Hematopoietic multipotent progenitor cell treated with erythropoietin and hydrocortisone succinate and interleukin-3 and kit ligand, for 4 days (in vitro differentiated cells): Measurements from ENCODE around the gene NAT8L.
"Not testable (repeated sequence)": the region's sequence is repeated elsewhere in the genome, so short reads cannot be mapped to it uniquely, and the experiment has no call there.

Experiments used
- DNase-seq: peaks from one replicate; pipeline ENCODE4 v3.0.0-alpha.2; 2015

Gene NAT8L

GRCh38 chr4:2059046-2059725 is at the start of gene NAT8L:
NAT8L (plus strand) TSS chr4:2059327; CDS start chr4:2059512, 185 bp downstream.
- DNase-seq: peak; percentile 72

GRCh38 chr4:2009651-2010233 is 49.4 kb upstream of the NAT8L start:
- peak; percentile 82 for DNase-seq

- DNase-seq: peak; percentile 41
Observed at GRCh38 chr4:2011583-2011982, 47.5 kb upstream of the NAT8L start.

- DNase-seq: no peak
Observed at GRCh38 chr4:2015008-2015407, 44.1 kb upstream of the NAT8L start.

- not testable (repeated sequence) for DNase-seq
Observed at GRCh38 chr4:2021358-2022018, 37.6 kb upstream of the NAT8L start.

- no peak for DNase-seq
Observed at GRCh38 chr4:2024683-2025082, 34.4 kb upstream of the NAT8L start.

- DNase-seq: no peak
Observed at GRCh38 chr4:2025817-2026216, 33.3 kb upstream of the NAT8L start.

GRCh38 chr4:2027120-2027519 is 32.0 kb upstream of the NAT8L start:
- not testable (repeated sequence) for DNase-seq

- DNase-seq: not testable (repeated sequence)
Observed at GRCh38 chr4:2031161-2031560, 28.0 kb upstream of the NAT8L start.

GRCh38 chr4:2036327-2036726 is 22.8 kb upstream of the NAT8L start:
- DNase-seq: no peak

- DNase-seq: peak; percentile 62
Observed at GRCh38 chr4:2036866-2037265, 22.3 kb upstream of the NAT8L start.

GRCh38 chr4:2040391-2041238 is 18.5 kb upstream of the NAT8L start:
- DNase-seq: no peak

GRCh38 chr4:2041239-2042130 is 17.6 kb upstream of the NAT8L start:
- DNase-seq: peak; percentile 93

- peak; percentile 40 for DNase-seq
Observed at GRCh38 chr4:2042204-2042946, 16.8 kb upstream of the NAT8L start.

- DNase-seq: no peak
Observed at GRCh38 chr4:2042947-2043395, 16.2 kb upstream of the NAT8L start.

- no peak for DNase-seq
Observed at GRCh38 chr4:2043396-2044118, 15.6 kb upstream of the NAT8L start.

- no peak for DNase-seq
Observed at GRCh38 chr4:2044119-2044485, 15.0 kb upstream of the NAT8L start.

GRCh38 chr4:2044542-2045517 is 14.3 kb upstream of the NAT8L start:
- DNase-seq: no peak

GRCh38 chr4:2045518-2045951 is 13.6 kb upstream of the NAT8L start:
- DNase-seq: no peak
